ENCODE results near the gene SPATA16.
"Not testable (repeated sequence)": the region's sequence is repeated elsewhere in the genome, so short reads cannot be mapped to it uniquely, and the experiment has no call there.

The SPATA16 gene

DNA sequence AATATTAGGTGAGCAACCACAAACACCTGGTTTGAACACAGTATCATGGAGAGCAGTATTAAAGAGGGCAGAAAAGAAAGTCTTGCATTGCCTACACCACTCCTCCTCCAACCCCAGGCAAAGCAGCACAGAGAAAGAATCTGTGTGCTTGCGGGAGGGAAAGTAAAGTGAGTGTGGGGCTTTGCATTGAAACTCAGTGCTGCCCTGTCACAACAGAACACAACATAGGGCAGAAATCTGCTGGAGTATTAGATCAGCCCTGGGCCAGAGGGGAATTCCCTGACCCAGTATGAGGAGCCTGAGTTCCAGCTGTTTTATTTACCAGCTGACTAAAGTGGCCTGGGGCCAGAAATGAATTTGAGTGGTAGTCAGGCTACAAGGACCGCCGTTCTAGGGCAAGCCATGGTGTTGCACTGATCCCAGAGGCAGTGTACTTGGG lies 75.5 kb downstream of the SPATA16 start:
- FAIRE-seq = no peak
- DNase-seq (ENCODE audit: insufficient read length, low spot score) = no peak

DNA sequence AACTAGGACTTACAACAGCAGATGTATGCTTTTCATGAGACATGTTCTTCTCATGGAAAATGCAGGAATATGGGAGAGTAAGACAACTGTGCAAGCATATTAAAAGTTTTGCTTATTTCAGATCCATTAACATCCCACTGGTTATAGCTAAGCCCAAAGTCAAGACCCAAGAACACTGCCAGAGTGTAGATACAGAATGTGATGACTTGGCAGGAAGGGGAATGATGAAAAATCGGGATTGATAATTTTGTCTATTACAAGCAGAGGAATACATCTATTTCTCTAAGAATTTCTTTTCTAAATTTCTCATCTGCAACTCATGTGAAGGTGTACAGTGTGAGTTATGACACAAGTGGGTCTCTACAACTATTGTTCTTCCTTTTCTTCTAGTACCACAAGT lies 76.4 kb downstream of the SPATA16 start:
- FAIRE-seq = no peak

DNA sequence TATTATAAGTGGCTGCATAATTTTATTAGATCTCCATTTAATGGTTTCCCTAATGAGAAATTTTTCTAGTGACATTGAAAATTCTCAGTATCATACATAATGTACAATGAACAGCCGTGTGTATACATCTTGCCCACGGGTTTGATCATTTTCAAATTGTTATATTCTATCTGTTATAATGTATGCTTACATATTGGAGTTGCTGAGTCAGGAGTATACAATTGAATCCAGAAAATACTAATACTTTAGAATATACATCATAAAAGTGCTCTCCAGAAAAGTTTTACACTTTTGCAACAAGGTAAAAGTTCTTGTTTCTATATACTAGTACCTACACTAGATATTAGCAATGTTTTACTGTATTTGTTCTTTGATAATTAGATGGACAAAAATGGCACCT lies 82.8 kb downstream of the SPATA16 start:
- FAIRE-seq = no peak
- no peak for DNase-seq (ENCODE audit: insufficient read length, low spot score)

More for the DNA sequence above, 76.4 kb downstream of the SPATA16 start:
- DNase-seq (ENCODE audit: insufficient read length, low spot score) = no peak

DNA sequence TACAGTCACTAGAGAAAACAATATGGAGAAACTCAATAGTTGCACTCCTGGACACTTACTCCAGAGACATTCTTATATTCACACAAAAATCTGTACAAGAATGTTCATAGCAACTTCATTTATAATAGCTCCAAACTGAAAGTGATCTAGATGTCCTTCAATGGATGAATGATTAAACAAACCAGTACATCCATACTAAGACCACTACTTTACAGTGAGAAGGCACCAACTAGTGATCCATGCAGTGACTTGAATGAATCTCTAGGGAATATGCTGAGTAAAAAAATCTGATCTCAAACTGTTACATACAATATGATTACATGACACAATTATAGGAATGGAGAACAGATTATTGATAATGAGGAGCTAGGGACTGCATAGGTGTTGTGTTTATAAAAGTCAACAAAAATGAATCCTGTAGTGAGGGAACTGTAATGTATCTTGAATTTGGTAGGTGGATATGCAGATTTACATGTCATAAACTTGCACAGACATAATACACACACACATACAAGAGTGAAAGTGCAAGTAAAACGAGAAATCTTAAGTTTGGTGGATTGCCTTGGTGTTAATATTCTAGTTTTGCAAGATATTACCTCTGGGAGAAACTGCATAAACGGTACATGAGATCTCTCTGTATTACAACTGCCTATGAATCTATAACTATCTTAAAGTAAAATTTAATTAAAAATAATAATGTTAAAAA lies 85.7 kb downstream of the SPATA16 start:
- FAIRE-seq = peak; percentile 8
- DNase-seq (ENCODE audit: insufficient read length, low spot score) = no peak

DNA sequence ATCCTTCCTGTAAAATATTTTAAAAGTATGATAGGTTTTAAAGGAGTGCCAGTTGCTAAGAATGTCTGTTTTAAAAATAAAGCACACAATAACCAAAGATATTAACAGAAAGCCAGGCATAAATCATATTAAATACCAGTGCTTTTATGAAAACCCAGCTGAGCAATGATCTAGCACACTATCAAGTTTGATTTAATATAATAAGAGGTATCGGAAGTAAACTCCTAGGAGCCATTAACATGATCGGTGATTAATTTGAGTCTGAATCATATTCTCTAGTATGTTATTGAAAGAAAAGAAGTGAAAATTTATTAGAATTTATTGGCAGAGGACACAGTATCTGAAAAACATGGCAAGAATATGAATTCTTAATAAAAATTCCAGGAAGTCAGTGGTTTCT lies 91.7 kb downstream of the SPATA16 start:
- DNase-seq (ENCODE audit: insufficient read length, low spot score) (no peak), FAIRE-seq (no peak)

DNA sequence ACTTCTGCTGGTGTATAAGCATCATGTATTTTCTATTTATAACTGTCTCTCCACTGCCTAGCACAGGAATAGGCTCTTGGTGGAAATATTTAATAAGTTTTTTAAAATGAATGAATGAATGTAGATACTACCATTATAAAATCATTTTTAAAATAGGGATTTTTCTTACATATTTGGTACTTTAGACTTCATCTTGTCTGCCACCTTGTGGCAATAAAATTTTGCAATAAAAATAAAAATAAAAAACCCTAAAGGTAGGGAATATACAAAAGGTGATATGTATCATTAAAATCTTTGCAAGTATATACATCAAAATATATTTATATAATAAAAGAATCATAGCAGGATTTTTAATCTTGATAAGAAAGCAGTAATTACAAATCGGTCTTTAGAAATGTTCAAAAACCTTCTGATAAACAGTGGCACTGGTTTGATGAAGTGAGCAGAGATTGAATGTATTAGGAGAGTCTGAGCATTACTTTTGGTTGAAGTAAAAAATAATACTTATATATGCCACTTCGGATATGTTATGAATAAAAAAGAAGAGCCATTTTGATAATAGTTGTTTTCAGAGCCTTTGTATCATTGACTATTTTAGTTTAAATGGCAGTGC lies 95.2 kb downstream of the SPATA16 start:
- no peak for FAIRE-seq
- DNase-seq (ENCODE audit: insufficient read length, low spot score) = no peak

DNA sequence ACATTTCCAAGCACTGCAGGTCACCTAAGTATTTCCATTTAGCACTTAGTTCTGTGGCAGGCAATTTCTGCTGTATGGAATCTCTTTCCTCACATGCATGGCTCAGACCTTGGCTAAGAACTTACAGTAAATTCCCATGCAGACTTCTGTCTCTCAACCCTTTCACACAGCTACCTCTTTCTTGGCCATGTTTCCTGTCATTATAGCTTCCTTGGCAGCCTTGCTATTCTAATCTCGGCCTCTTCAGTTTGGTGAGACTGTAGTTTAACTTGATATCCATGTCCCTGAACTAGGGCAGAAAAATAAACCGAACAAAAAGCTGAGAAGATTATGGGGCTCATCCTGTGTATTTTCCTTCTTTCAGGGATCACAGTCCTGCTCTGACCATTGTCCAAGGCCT lies 96.0 kb downstream of the SPATA16 start:
- FAIRE-seq (no peak), DNase-seq (ENCODE audit: insufficient read length, low spot score) (no peak)

DNA sequence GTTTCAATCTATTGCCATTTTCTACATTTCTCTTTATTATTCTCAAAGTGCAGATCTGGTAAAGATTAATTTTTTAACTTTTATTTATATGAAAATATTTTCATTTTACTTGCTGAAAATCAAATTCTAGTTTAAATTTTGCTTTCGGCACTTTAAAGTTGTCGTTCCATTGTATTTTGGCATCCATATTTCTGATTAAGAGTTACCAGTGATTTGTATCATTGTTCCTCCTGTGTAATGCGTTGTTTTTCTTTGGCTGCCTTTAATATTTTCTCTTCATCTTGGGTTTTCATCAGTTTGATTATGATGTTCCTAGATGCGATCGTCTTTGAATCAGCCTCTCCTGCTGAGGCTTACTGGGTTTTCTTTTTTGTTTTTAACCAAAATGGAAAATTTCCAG lies 97.3 kb downstream of the SPATA16 start:
- no peak for DNase-seq (ENCODE audit: insufficient read length, low spot score)
- FAIRE-seq = no peak

DNA sequence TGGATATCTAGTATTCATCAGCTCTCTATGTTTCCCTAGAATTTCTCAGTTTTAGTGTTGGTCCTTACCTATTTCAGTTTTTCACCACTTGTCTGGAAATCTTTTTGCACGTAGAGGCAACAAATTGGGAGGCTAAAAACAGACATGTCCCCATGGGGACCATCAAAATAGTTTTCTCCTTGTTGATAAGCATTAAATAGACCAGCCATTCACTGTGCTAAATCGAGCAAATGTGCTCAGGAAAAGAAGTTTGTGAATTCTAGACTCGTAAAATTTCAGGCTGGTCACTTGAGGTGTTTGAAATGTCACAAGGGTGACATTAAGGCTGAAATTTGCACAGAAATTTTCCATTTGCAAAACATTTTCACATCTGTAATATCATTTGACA lies 102.6 kb downstream of the SPATA16 start:
- DNase-seq (ENCODE audit: insufficient read length, low spot score) = no peak

DNA sequence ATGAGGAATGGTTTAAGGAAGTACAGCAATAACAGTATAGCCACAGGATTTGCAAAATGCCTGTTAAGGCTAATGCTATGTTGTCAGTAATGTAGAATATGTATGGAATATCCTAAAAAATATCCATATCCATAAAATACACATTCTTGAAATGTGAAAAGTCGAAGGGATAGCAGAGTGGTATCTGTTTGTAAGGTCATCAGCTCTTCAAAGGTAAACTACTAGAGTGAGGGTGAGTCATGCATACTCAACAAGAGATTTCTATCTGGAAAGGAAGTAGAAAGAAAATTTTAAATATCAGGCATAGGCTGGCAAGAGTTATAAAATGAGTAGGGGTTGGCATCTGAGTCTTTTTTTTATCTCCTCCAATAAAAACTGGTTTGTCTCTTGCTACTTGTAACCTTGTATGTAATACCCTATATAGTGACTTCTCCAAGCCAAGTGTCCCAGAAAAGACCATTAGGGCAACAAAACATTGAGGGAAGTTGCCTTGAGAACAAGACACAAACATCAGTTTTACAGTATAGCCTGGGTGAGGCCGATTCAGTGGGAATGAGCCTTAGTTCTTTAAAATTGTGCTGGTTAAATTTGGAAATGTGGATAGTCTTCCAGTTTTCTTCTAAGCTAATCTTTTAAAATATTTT lies 103.1 kb downstream of the SPATA16 start:
- FAIRE-seq (no peak), DNase-seq (ENCODE audit: insufficient read length, low spot score) (no peak)

More for the DNA sequence above, 102.6 kb downstream of the SPATA16 start:
- no peak for FAIRE-seq

DNA sequence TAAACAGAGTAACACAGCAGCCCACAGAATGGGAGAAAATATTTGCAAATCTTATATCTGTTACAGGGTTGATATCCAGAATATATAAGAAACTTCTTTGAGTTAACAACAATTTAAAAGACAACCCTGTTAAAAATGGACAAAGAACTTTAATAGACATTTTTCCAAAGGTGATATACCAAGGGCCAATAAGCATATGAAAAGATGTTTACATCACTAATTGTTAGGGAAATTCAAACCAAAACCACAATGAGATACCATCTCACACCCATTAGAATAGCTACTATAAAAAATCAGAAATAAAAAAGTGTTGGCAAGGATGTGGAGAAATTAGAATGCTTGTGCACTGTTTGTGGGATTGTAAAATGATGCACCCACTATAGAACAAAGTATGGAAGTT lies 110.8 kb downstream of the SPATA16 start:
- FAIRE-seq = no peak

DNA sequence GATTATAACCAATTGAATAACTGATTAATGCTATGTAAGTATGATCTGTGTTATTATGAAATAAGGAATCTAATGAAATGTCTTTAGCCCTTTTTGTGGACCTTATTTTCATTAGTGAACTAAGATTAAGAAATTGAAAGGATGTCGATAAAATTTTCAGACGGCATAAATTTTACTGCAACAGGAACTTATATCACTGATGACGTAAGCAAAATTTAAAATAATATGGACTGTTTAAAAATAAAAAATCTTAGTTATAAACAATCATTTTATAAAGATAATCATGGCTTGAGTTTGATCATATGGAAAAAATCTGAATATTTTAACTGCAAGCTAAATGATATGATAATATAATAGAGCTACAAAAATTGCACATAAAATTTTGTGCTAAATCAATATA lies 112.7 kb downstream of the SPATA16 start:
- DNase-seq (ENCODE audit: insufficient read length, low spot score) (no peak), FAIRE-seq (no peak)

More for the DNA sequence above, 110.8 kb downstream of the SPATA16 start:
- DNase-seq (ENCODE audit: insufficient read length, low spot score) = no peak

DNA sequence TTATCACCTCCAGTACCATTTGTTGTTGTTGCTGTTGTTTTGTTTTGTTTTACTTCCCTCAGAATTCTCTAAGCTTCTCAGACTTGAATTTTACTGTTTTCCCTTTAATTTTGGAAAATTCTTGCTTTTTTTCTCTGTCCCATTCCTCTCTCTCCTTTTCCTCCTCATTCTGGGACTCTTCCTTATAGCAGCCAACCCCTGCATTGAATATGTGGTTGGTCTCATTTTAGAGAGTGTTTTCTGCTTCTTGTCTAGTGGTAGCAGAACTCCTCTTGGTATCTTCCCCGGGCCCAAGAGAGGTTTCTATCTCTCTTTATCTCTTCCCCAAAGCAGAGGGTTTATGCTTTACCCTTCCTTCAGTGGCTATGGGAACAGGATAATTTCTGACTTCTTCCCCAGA lies 113.6 kb downstream of the SPATA16 start:
- no peak for FAIRE-seq
- no peak for DNase-seq (ENCODE audit: insufficient read length, low spot score)

DNA sequence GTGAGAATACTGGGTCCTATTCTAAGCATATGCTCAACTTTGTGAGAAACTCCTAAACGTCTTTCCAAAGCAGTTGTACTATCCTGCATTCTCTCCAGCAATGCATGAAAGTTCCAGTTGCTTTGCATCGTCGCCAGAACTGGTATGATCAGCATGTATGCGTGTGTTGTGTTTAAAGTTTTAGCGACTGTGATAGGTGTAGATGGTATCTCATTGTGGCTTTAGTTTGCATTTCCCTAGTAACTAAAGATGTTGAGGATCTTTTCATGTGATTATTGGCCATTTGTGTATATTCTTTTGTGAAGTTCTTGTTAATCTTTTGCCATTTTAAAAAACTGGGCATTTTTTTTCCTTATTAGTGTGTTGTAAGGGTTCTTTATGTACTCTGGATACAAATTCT lies 115.1 kb downstream of the SPATA16 start:
- FAIRE-seq (no peak), DNase-seq (ENCODE audit: insufficient read length, low spot score) (no peak)

DNA sequence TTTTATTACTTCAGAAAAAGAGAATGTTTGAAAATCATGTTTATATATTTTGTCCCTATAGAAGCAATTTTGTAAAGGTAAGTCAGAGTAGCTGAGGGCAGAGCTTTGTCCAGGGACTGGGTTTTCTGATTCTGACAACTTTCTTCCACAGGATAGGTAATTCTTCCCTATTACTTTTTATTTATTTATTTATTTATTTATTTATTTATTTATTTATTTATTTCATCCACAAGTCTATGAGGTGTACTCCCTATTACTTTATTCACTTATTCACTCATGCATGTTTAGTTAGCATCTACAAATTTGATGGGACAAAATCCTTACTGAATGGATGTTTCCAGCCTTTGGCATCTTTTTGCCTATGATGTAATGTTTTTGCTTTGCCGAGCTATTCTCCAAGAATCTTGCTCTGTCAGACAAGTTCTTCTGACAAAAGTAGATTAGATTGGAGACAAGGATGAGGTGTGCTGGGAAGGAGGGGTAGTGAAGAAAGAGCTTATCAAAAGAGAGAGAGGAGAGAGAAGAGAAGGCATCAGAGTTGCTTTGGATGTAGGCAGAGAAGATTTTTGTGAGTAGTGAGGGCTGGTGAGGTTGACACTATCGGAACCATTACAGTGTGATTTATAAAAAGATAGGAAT lies 119.4 kb downstream of the SPATA16 start:
- no peak for DNase-seq (ENCODE audit: insufficient read length, low spot score)
- no peak for FAIRE-seq

DNA sequence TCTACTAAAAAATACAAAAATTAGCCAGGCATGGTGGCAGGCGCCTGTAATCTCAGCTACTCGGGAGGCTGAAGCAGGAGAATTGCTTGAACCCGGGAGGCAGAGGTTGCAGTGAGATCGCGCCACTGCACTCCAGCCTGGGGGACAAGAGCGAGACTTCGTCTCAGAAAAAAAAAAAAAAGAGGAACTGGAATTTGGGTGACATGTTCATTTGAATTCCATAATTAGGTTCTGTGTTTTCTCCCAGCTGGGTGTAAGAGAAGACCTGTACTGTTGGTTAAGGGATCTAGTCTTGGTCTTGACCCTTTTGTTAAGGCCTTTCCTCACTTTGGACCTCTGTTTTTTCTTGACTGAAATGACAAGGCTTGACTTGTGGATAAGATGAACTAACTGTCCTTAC lies 120.9 kb downstream of the SPATA16 start:
- not testable (repeated sequence) for FAIRE-seq; DNase-seq (ENCODE audit: insufficient read length, low spot score)

DNA sequence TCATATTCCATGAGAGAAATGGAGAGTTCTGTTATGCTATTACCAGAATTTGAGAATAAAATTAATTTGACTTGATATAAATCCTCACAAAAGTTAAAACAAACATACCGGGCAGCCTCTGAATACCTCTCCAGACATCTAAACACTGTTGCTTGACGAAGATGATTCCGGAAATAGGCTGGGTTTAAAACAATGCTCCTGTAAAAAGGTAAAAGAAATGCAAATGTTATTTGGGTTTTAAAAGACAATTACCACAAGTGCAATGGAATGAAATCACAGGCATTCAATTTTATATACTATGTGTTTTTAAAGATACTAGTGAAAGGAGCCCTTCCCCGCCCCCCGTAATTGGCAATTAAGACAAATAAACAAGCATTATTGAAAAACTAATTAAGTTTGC lies 121.7 kb downstream of the SPATA16 start:
- DNase-seq (ENCODE audit: insufficient read length, low spot score) = no peak
- FAIRE-seq = no peak

DNA sequence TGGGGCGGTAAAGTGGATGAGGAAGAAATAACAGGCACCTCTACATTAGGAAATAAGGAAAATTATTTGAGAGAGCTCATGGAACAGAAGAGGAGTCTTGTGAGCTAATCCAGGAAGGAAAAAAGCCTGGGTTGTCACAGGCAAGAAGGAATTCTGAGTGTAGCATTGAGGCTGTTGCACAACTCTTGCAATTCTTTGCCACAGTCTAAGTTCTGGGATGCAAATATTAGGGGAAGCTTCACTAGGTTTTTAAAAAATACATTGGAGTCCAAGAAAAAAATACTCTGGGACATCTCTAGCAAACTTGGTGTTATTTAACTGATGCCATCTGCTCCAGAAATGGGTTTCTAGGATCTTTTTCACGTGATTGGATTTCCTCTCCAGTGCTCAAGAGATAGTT lies 122.3 kb downstream of the SPATA16 start:
- no peak for DNase-seq (ENCODE audit: insufficient read length, low spot score)

DNA sequence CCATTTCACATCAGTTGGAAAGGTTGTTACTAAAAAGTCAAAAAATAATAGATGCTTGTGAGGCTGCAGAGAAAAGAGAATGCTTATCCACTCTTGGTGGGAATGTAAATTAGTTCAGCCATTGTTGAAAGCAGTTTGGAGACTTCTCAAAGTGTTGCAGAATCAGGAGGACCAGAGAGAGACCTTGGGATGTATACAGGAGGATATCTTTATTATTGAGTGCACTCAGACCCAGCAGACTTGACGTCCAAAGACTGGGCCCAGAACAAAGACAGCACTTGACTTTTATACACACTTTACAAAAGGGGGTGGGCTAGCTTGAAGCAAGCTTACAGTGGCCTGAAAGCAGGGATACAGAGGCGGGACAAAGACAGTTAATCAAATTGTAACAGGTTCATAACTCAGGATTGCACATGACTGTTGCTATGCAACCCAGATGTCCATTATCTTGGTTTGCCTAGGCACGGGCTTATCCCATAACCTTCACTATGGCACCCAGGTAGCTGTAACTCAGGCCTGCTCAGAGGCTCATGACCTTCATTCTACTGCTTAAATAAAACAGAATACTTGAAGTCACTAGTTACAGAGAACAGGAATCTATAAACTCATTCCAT lies 127.7 kb downstream of the SPATA16 start:
- no peak for DNase-seq (ENCODE audit: insufficient read length, low spot score)
- no peak for FAIRE-seq

More for the DNA sequence above, 122.3 kb downstream of the SPATA16 start:
- no peak for FAIRE-seq

DNA sequence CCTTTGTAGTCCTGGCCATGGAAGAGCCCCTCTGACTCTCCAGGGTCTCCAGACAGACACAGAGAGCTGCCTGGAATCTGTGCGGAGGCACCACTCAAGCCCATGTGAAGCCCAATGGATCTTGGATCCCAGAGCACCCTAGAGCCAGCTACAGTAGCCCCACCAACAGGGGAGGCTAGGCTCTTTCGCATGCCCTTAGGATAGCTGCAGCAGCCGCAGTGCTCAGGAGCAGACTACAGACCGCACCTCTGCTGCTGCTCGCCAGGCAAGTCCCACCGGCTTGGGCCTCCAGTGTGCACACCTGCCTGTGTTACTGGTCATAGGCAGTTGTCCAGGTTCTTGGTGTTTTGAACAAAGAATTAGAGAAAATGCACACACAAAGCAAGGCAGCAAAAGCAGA lies 131.6 kb downstream of the SPATA16 start:
- no peak for DNase-seq (ENCODE audit: insufficient read length, low spot score)

DNA sequence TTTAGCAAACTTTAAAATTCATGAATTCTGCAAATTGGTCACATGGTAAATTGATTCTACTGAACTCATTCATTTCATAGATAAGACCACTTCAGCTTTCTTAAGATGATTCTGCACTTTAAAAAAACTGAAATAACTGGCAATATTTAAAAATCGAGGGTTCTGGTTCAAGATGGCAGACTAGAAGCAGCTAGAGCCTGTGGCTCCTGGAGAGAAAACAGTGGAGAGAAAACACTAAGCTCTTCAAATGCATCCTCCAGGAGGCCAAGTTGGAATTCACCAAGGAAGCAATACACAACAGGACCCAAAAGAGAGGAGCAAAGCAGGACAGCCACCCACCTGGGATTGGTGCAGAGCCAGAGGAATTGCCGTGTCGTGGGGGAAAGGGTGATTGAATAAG lies 132.1 kb downstream of the SPATA16 start:
- FAIRE-seq (no peak), DNase-seq (ENCODE audit: insufficient read length, low spot score) (no peak)

More for the DNA sequence above, 131.6 kb downstream of the SPATA16 start:
- FAIRE-seq = no peak
